Lower lobe of right lung (tissue), 2 donors: ENCODE measurements around the gene TTC33. TPM values are rescaled to one million over a fixed set of nuclear protein-coding genes. Genes with fewer than 3 reads are reported as not detected.
"Not testable (repeated sequence)": the region's sequence is repeated elsewhere in the genome, so short reads cannot be mapped to it uniquely, and the experiment has no call there.

ENCODE experiments used
- ATAC-seq, 2 donors: fragments of 200-7000 bp; cut with Tn5 transposase; one replicate each; pipeline ENCODE4 v1.9.1; 2020 to 2022; ENCODE audit warnings: mild to moderate bottlenecking in 2 of 2, moderate library complexity in 2 of 2
- DNase-seq: peaks from one replicate; pipeline ENCODE4 v3.0.0-alpha.2; 2020
- H3K27ac ChIP-seq: fragments of 200-600 bp; one replicate; pipeline ENCODE4 v1.8.0; 2022
- H3K27me3 ChIP-seq: fragments of 200-600 bp; one replicate; pipeline ENCODE4 v1.8.0; 2022; ENCODE audit warnings: low read depth
- H3K36me3 ChIP-seq: fragments of 200-600 bp; one replicate; pipeline ENCODE4 v1.8.0; 2022; ENCODE audit warnings: mild to moderate bottlenecking
- H3K4me1 ChIP-seq: fragments of 200-600 bp; one replicate; pipeline ENCODE4 v1.8.0; 2022
- H3K4me3 ChIP-seq: fragments of 200-600 bp; one replicate; pipeline ENCODE4 v1.8.0; 2022; ENCODE audit warnings: mild to moderate bottlenecking
- H3K9me3 ChIP-seq: fragments of 200-600 bp; one replicate; pipeline ENCODE4 v1.8.0; 2022
- CTCF ChIP-seq: fragments of 200-600 bp; IDR thresholded peaks from one replicate; pipeline ENCODE4 v1.8.0; 2022; ENCODE audit warnings: antibody characterized with exemption, mild to moderate bottlenecking
- intact Hi-C: fragments of 100-400 bp; cut with DNase I; formaldehyde crosslinking; loops from one replicate; pipeline ENCODE4 v1.11.0; 2022
- total RNA-seq: library from RNA; stranded (reverse); fragmentation: NEBNext Ultra II Directional; extraction: Animal tissue kit (Norgen Biotek cat#: 25700); gene quantifications from one replicate; pipeline ENCODE4 v1.2.1, GENCODE V29; 2021
- donor health status: DM: no; HTN: yes; CAD: no; lungs with severe emphysema.

The TTC33 gene
- total RNA-seq, 1 donor from 2014 or later, result 14.9 TPM

GRCh38 chr5:40714001-40714400, 41.8 kb downstream of the TTC33 start:
- Histone ChIP-seq H3K27me3 (no peaks in the 10 kb centered on the region), H3K36me3 (peaks cover 14% of the 10 kb centered on the region), H3K4me1 (no peaks in the 10 kb centered on the region), H3K4me3 (no peak overlapping the region), H3K27ac (no peak overlapping the region), H3K9me3 (no peaks in the 10 kb centered on the region)
- intact Hi-C loops, result no loop called here
- TF ChIP-seq CTCF, result no peak
- DNase-seq (no peak), ATAC-seq (no peak)

- H3K27ac ChIP-seq, ATAC-seq, DNase-seq, H3K27me3 ChIP-seq, H3K36me3 ChIP-seq, H3K4me1 ChIP-seq, H3K4me3 ChIP-seq, intact Hi-C loops: not testable (repeated sequence)
- peaks cover 11% of the 10 kb centered on the region for H3K9me3 ChIP-seq
Measured at GRCh38 chr5:40710575-40710974, 45.2 kb downstream of the TTC33 start.

GRCh38 chr5:40705484-40705883, 50.3 kb downstream of the TTC33 start:
- H3K4me3 ChIP-seq, H3K4me1 ChIP-seq, H3K27ac ChIP-seq, ATAC-seq, H3K27me3 ChIP-seq, H3K36me3 ChIP-seq, DNase-seq, intact Hi-C loops: not testable (repeated sequence)
- peaks cover 26% of the 10 kb centered on the region for H3K9me3 ChIP-seq

GRCh38 chr5:40702027-40702426, 53.7 kb downstream of the TTC33 start:
- H3K27ac ChIP-seq, H3K4me1 ChIP-seq, H3K27me3 ChIP-seq, ATAC-seq, intact Hi-C loops, H3K4me3 ChIP-seq, H3K36me3 ChIP-seq, DNase-seq: not testable (repeated sequence)
- H3K9me3 ChIP-seq, result peaks cover 26% of the 10 kb centered on the region

GRCh38 chr5:40700116-40700782, 55.5 kb downstream of the TTC33 start:
- no peaks in the 10 kb centered on the region for H3K36me3 ChIP-seq
- peaks cover 12% of the 10 kb centered on the region for H3K9me3 ChIP-seq
- H3K27ac ChIP-seq, result no peak overlapping the region
- H3K4me1 ChIP-seq, result no peaks in the 10 kb centered on the region
- TF ChIP-seq CTCF, result no peak
- no peaks in the 10 kb centered on the region for H3K27me3 ChIP-seq
- H3K4me3 ChIP-seq, result no peak overlapping the region
- no peak for DNase-seq
- ATAC-seq, result no peak
- intact Hi-C loops, result no loop called here

- no peaks in the 10 kb centered on the region for H3K27me3 ChIP-seq
- no peak overlapping the region for H3K4me3 ChIP-seq
- ATAC-seq, result no peak
- no peak overlapping the region for H3K27ac ChIP-seq
- peaks cover 10% of the 10 kb centered on the region for H3K4me1 ChIP-seq
- intact Hi-C loops, result no loop called here
- DNase-seq, result no peak
- H3K36me3 ChIP-seq, result peaks cover 27% of the 10 kb centered on the region
- H3K9me3 ChIP-seq, result no peaks in the 10 kb centered on the region
- TF ChIP-seq CTCF, result no peak
Measured at GRCh38 chr5:40694433-40694832, 61.3 kb downstream of the TTC33 start.

- H3K4me3 ChIP-seq, result no peak overlapping the region
- DNase-seq (no peak), ATAC-seq (no peak)
- peaks cover 27% of the 10 kb centered on the region for H3K36me3 ChIP-seq
- H3K27ac ChIP-seq, result no peak overlapping the region
- H3K4me1 ChIP-seq, result peaks cover 34% of the 10 kb centered on the region
- TF ChIP-seq CTCF, result no peak
- no peaks in the 10 kb centered on the region for H3K27me3 ChIP-seq
- intact Hi-C loops, result no loop called here
- no peaks in the 10 kb centered on the region for H3K9me3 ChIP-seq
Measured at GRCh38 chr5:40691894-40692293, 63.9 kb downstream of the TTC33 start.
